Activated naive CD4-positive, alpha-beta T cell treated with Interleukin-2 at 50 U/mL for 16 hours (primary cell): ENCODE measurements around the gene SEPTIN10.

ENCODE experiments used
- DNase-seq: peaks from one replicate; pipeline ENCODE4 v3.0.0-alpha.2; 2020

Gene SEPTIN10

GRCh38 chr2:109521233-109522062 is 92.3 kb downstream of the SEPTIN10 start:
- no peak for DNase-seq

- no peak for DNase-seq
Measured at GRCh38 chr2:109519513-109519912, 94.3 kb downstream of the SEPTIN10 start.

DNA sequence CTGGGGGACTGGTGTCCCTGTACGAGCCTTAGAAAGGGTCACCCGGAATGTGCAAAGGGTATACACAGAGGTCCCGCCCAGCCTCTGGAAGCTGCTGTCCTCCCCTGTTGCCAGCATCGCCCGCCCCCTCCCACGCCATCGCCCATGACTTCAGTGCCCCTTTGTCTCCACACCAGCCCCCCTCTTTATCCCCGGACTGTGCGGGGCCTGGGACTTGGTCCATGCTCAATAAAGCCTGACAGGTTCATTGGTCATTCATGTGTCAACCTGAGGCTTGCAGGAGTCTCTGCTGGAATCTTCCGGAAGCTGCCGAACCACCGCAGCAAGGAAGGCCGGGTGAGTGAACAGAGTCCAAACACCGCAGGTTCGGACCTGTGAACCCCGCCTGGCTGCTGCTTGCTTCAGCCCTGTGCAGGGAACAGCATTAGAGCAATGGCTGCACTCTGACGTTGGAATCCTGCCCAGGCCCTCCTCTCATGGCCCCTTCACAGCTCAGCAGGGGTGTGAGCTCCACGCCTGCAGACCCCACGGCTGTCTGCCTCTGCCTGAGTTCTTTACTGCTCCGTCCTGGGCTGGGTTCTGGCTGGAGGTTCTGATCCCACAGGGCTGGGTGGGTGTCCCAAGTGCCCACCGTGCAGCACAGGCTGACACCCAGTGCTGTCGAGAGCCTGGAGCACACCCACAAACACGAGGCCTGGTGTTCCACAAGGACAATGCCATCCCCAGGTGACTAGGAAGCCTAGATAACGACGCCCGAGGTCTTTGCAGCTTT is 96.5 kb downstream of the SEPTIN10 start:
- DNase-seq = no peak

- no peak for DNase-seq
Measured at GRCh38 chr2:109516445-109517117, 97.2 kb downstream of the SEPTIN10 start.

- no peak for DNase-seq
Measured at GRCh38 chr2:109514857-109515256, 98.9 kb downstream of the SEPTIN10 start.

DNA sequence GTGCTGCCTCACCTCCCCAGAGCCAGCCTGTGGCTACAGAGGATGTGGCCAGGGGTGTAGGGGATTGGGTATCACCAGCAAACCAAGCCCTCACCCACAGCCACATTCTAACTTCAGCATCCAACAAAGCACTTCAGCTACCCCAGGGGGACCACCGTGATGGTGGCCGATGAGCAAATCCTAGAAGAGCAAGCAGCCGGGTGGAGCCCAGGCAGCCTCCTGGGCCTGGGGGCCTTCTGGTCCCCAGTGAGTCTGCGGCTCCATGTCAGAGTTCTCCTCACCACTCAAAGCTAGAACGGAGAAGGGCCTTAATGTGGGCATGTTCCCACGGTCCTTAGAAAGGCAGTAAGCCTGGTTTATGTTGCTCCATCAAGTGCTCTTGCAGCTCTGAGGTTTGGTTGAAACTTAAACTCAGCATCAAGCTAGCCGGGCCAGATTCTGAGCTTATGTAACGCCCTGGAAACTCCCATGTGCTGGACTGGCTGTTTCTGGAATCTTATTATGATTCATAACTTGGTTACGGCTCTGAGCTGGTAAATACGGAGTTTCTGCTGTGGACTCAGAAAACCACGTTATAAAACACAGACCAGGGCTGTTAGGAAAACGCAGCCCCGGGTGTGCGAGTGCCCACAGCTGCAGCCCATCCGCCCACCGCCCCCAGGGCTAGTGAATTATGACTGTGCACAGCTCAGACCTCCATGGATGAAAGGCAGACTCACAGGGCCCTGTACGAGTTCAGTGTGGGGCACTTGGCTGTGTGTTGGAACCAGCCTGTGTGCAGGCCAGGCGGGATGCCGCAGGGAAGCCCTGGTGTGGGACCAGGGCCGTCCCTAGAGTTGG is 99.8 kb downstream of the SEPTIN10 start:
- no peak for DNase-seq

DNA sequence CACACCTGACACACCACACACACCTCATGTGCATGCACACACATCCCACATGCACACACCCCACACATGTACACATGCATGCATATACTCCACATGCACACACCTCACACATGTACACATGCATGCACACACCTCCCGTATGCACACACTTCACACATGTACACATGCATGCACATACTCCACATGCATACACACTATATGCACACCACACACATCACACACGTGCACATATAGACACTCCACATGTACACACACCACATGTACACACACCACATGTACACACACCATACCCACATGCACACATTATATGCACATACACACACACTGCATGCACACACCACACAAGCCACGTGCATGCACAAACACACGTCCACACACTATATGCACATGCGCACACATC is 100.5 kb downstream of the SEPTIN10 start:
- no peak for DNase-seq

DNA sequence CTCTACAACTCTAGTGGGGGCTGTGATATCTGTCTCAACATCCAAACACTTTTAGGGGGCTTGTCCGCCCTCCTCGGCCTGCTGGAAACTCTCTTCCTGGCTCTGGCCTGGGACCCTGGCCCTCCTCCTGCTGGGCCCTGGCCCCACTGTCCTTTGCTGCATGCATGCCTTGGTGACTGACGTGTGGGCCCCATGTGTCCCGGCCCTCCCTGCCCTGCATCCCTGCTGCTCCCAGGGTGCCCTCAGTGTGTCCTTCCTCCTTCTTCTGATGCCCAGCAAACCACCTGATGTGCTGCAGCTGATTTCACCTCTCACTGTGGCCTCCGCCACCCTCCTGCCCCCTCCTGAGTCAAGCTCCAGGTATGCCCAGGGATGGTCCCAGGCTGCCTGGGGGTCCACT is 101.7 kb downstream of the SEPTIN10 start:
- no peak for DNase-seq

GRCh38 chr2:109511168-109511567 is 102.6 kb downstream of the SEPTIN10 start:
- no peak for DNase-seq

GRCh38 chr2:109510136-109511028 is 103.4 kb downstream of the SEPTIN10 start:
- peak; percentile 71 for DNase-seq

- no peak for DNase-seq
Measured at GRCh38 chr2:109508556-109508955, 105.2 kb downstream of the SEPTIN10 start.

GRCh38 chr2:109507828-109508227 is 105.9 kb downstream of the SEPTIN10 start:
- DNase-seq = no peak

GRCh38 chr2:109507217-109507616 is 106.5 kb downstream of the SEPTIN10 start:
- no peak for DNase-seq

- DNase-seq = no peak
Measured at GRCh38 chr2:109503191-109503590, 110.6 kb downstream of the SEPTIN10 start.

- no peak for DNase-seq
Measured at GRCh38 chr2:109501461-109501860, 112.3 kb downstream of the SEPTIN10 start.

GRCh38 chr2:109500910-109501309 is 112.9 kb downstream of the SEPTIN10 start:
- DNase-seq = no peak

DNA sequence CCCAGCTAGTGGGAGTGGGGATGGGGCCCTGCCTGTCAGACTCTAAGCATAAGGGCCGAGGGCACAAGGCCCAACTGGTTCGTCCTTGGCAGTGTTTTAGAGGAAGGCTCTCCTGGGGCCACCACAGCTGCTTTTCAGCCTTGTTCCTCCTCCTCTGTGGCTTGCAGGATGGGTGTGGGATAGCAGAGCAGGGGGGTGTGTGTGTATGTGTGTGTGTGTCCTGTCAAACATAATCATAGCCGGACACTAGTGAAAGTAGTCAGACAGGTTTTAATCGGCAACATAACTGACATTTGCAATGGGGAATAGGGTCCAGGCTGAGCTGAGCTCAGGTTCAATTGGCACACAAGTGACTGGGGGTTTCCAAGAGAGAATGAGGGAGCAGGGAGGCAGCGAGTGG is 114.2 kb downstream of the SEPTIN10 start:
- DNase-seq = no peak

- DNase-seq = no peak
Measured at GRCh38 chr2:109498906-109499305, 114.9 kb downstream of the SEPTIN10 start.

DNA sequence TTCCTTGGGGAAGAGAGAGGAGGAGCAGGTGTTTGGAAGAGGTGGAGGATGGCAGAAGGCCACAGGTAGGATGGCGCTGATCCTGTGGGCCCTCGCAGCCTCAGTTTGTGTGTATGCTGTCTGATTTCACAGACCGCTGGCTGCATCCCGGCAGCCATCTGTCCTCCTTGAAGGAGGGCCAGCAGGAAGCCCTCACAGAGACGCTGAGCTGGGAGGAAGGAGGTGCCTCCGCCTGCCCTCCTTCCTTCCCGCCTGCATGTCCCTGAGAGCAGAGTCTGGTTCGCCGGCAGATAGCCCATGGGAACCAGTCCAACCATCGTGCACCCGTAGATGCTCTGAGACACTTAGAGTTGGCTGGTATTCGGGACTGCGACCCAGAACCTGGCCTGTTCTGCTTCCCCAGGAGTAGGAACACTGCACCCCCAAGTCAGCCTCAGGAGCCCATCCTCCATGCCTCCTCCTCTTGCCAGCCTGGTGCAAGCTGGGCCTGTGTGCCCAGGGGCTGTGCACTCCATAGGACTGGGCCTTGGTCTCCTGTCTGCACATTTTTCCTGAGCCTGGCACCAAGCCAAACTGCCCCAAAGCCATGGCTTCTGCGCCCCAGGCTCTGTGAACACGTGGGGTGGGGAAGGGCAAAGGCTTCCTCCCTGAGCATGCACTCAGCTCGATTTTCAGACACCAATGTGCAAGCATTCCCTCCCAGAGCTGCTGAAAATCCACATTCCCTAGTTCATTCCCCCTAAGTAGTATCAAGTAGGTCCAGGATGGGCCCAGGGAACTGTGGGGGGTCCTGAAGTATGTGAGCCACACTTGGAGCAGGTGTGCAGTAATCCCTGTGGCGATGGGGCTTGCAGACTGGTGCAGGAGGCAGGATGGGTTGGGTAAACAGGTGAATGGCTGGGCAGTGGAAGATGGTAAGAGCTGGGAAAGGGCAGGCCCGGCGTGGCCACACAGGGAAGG is 115.6 kb downstream of the SEPTIN10 start:
- no peak for DNase-seq

GRCh38 chr2:109497463-109497862 is 116.3 kb downstream of the SEPTIN10 start:
- no peak for DNase-seq
